ENCODE data around the gene TMSB10. TPM values are rescaled to one million over a fixed set of nuclear protein-coding genes. Genes with fewer than 3 reads are reported as not detected.
"Not testable (repeated sequence)": the region's sequence is repeated elsewhere in the genome, so short reads cannot be mapped to it uniquely, and the experiment has no call there.

Gene TMSB10
- total and polyA plus RNA-seq, 4 donors, result 2,245 to 4,399 (median 2,692) TPM

- WGBS (ENCODE audit: insufficient coverage), result 81% methylated on average over 2 of the region's 2 CpGs
- DNase-seq (ENCODE audit: low read depth in 4 of 6, low spot score in 6 of 6), result no peak
- Histone ChIP-seq H3K36me3 (ENCODE audit: control insufficient read depth, insufficient read depth, low read length) (no peaks in the 10 kb centered on the region), H3K27ac (ENCODE audit: low read depth, low read length) (no peak overlapping the region), H3K4me1 (ENCODE audit: control insufficient read depth, insufficient read depth, low read length) (no peaks in the 10 kb centered on the region), H3K4me3 (ENCODE audit: low read depth, low read length) (no peak overlapping the region), H3K9me3 (ENCODE audit: control insufficient read depth, insufficient read depth, low read length) (no peaks in the 10 kb centered on the region), H3K27me3 (ENCODE audit: control insufficient read depth, insufficient read depth, low read length) (no peaks in the 10 kb centered on the region)
Observed at GRCh38 chr2:84942166-84942565, 36.7 kb downstream of the TMSB10 start.

GRCh38 chr2:84942964-84943421 is 37.5 kb downstream of the TMSB10 start:
- H3K9me3 ChIP-seq (ENCODE audit: control insufficient read depth, insufficient read depth, low read length), result no peaks in the 10 kb centered on the region

GRCh38 chr2:84944295-84944909 is 38.9 kb downstream of the TMSB10 start:
- WGBS (ENCODE audit: insufficient coverage), result 98% methylated on average over 3 of the region's 7 CpGs
- Histone ChIP-seq H3K27me3 (ENCODE audit: control insufficient read depth, insufficient read depth, low read length) (no peaks in the 10 kb centered on the region), H3K27ac (ENCODE audit: low read depth, low read length) (no peak overlapping the region), H3K9me3 (ENCODE audit: control insufficient read depth, insufficient read depth, low read length) (no peaks in the 10 kb centered on the region), H3K36me3 (ENCODE audit: control insufficient read depth, insufficient read depth, low read length) (no peaks in the 10 kb centered on the region), H3K4me1 (ENCODE audit: control insufficient read depth, insufficient read depth, low read length) (no peaks in the 10 kb centered on the region), H3K4me3 (ENCODE audit: low read depth, low read length) (no peak overlapping the region)
- no peak for DNase-seq (ENCODE audit: low read depth in 4 of 6, low spot score in 6 of 6)

More at GRCh38 chr2:84942964-84943421, 37.5 kb downstream of the TMSB10 start:
- Histone ChIP-seq H3K36me3 (ENCODE audit: control insufficient read depth, insufficient read depth, low read length) (no peaks in the 10 kb centered on the region), H3K4me1 (ENCODE audit: control insufficient read depth, insufficient read depth, low read length) (no peaks in the 10 kb centered on the region), H3K27ac (ENCODE audit: low read depth, low read length) (no peak overlapping the region), H3K4me3 (ENCODE audit: low read depth, low read length) (no peak overlapping the region), H3K27me3 (ENCODE audit: control insufficient read depth, insufficient read depth, low read length) (no peaks in the 10 kb centered on the region)
- WGBS (ENCODE audit: insufficient coverage), result 100% methylated on average over 1 of the region's 4 CpGs
- DNase-seq (ENCODE audit: low read depth in 4 of 6, low spot score in 6 of 6), result no peak

GRCh38 chr2:84945838-84946203 is 40.4 kb downstream of the TMSB10 start:
- H3K4me3 ChIP-seq (ENCODE audit: low read depth, low read length); H3K4me1 ChIP-seq (ENCODE audit: control insufficient read depth, insufficient read depth, low read length); H3K9me3 ChIP-seq (ENCODE audit: control insufficient read depth, insufficient read depth, low read length); DNase-seq (ENCODE audit: low read depth in 4 of 6, low spot score in 6 of 6); H3K36me3 ChIP-seq (ENCODE audit: control insufficient read depth, insufficient read depth, low read length); H3K27ac ChIP-seq (ENCODE audit: low read depth, low read length); H3K27me3 ChIP-seq (ENCODE audit: control insufficient read depth, insufficient read depth, low read length): not testable (repeated sequence)
- 86% methylated on average over 1 of the region's 3 CpGs for WGBS (ENCODE audit: insufficient coverage)

- H3K36me3 ChIP-seq (ENCODE audit: control insufficient read depth, insufficient read depth, low read length), result no peaks in the 10 kb centered on the region
- H3K27ac ChIP-seq (ENCODE audit: low read depth, low read length), result no peak overlapping the region
- DNase-seq (ENCODE audit: low read depth in 4 of 6, low spot score in 6 of 6), result no peak
- H3K4me1 ChIP-seq (ENCODE audit: control insufficient read depth, insufficient read depth, low read length), result no peaks in the 10 kb centered on the region
- no peaks in the 10 kb centered on the region for H3K27me3 ChIP-seq (ENCODE audit: control insufficient read depth, insufficient read depth, low read length)
- WGBS (ENCODE audit: insufficient coverage), result 76% methylated on average over 10 of the region's 12 CpGs
- no peak overlapping the region for H3K4me3 ChIP-seq (ENCODE audit: low read depth, low read length)
- H3K9me3 ChIP-seq (ENCODE audit: control insufficient read depth, insufficient read depth, low read length), result no peaks in the 10 kb centered on the region
Observed at GRCh38 chr2:84946204-84947009, 41.0 kb downstream of the TMSB10 start.

- no peak for DNase-seq (ENCODE audit: low read depth in 4 of 6, low spot score in 6 of 6)
- Histone ChIP-seq H3K36me3 (ENCODE audit: control insufficient read depth, insufficient read depth, low read length) (no peaks in the 10 kb centered on the region), H3K4me3 (ENCODE audit: low read depth, low read length) (no peak overlapping the region), H3K9me3 (ENCODE audit: control insufficient read depth, insufficient read depth, low read length) (no peaks in the 10 kb centered on the region), H3K27me3 (ENCODE audit: control insufficient read depth, insufficient read depth, low read length) (no peaks in the 10 kb centered on the region), H3K27ac (ENCODE audit: low read depth, low read length) (no peak overlapping the region), H3K4me1 (ENCODE audit: control insufficient read depth, insufficient read depth, low read length) (no peaks in the 10 kb centered on the region)
- WGBS (ENCODE audit: insufficient coverage), result 99% methylated on average over 5 of the region's 10 CpGs
Observed at GRCh38 chr2:84947010-84947593, 41.6 kb downstream of the TMSB10 start.

GRCh38 chr2:84953535-84953934 is 48.1 kb downstream of the TMSB10 start:
- Histone ChIP-seq H3K4me1 (ENCODE audit: control insufficient read depth, insufficient read depth, low read length) (peaks cover 4% of the 10 kb centered on the region), H3K27ac (ENCODE audit: low read depth, low read length) (no peak overlapping the region), H3K36me3 (ENCODE audit: control insufficient read depth, insufficient read depth, low read length) (no peaks in the 10 kb centered on the region), H3K27me3 (ENCODE audit: control insufficient read depth, insufficient read depth, low read length) (no peaks in the 10 kb centered on the region), H3K4me3 (ENCODE audit: low read depth, low read length) (no peak overlapping the region), H3K9me3 (ENCODE audit: control insufficient read depth, insufficient read depth, low read length) (no peaks in the 10 kb centered on the region)
- 60% methylated on average over 1 of the region's 3 CpGs for WGBS (ENCODE audit: insufficient coverage)
- DNase-seq (ENCODE audit: low read depth in 4 of 6, low spot score in 6 of 6), result no peak

GRCh38 chr2:84954329-84954728 is 48.9 kb downstream of the TMSB10 start:
- WGBS (ENCODE audit: insufficient coverage), result 92% methylated on average over 6 of the region's 6 CpGs
- H3K36me3 ChIP-seq (ENCODE audit: control insufficient read depth, insufficient read depth, low read length), result no peaks in the 10 kb centered on the region
- DNase-seq (ENCODE audit: low read depth in 4 of 6, low spot score in 6 of 6), result no peak

More at GRCh38 chr2:84954329-84954728, 48.9 kb downstream of the TMSB10 start:
- Histone ChIP-seq H3K4me3 (ENCODE audit: low read depth, low read length) (no peak overlapping the region), H3K27me3 (ENCODE audit: control insufficient read depth, insufficient read depth, low read length) (no peaks in the 10 kb centered on the region), H3K27ac (ENCODE audit: low read depth, low read length) (no peak overlapping the region), H3K4me1 (ENCODE audit: control insufficient read depth, insufficient read depth, low read length) (peaks cover 4% of the 10 kb centered on the region), H3K9me3 (ENCODE audit: control insufficient read depth, insufficient read depth, low read length) (no peaks in the 10 kb centered on the region)

All from spinal cord (tissue), 10 donors.